ENCODE measurements around the gene AK9. TPM values are rescaled to one million over a fixed set of nuclear protein-coding genes. Genes with fewer than 3 reads are reported as not detected.
A peak's percentile ranks its signal among the peaks of the same experiment; 100 is the strongest.

The AK9 gene
- total RNA-seq, 1 donor from 2014 or later = 4.2 TPM

DNA sequence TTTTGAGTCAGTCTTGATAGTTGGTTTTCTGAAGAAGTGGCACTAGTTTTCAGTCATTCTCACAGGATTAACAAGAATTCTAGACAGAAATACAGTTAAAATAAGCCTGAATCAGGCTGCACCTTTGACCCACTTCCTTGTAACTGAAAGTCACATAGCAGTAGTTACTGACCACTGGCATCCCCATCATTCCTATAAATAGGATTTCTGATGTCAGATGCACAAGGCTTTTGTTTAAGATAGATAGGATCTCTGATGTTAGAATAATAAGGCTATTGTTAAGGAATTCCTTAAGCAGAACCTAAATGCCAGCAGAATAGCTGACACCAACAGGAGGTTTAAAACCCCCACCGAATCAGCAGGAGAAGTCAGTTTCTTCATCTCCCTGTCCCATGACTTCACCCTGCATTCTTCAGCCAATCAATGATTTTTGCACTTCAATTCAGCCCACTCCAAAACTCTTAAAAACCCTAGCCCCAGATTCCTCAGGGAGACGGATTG, 177.4 kb downstream of the AK9 start:
- DNase-seq (ENCODE audit: low read depth in 2 of 2) = peak in 1 of 2 donors; percentile 65

DNA sequence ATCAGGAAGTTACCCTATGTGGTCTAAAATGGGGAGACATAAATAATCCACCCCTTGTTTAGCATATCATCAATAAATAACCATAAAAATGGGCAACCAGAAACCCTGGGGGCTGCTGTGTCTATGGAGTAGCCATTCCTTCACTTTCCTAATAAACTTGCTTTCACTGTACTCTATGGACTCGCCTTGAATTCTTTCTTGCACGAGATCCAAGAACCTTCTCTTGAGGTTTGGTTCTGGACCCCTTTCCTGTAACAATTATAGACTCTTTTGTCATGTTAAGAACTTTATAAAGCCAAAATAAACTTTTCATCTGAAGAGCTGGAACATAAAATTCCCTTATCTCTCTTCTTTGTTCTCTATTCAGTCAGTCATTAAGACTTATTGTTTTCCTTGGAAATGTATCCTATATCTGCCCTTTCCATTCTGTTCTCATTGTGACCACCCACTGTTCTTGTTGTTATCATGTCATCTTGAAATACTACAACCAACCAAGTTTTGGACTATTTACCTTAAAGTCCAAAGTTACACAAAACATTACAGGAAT, 178.7 kb downstream of the AK9 start:
- no peak for DNase-seq (ENCODE audit: low read depth in 2 of 2)

DNA sequence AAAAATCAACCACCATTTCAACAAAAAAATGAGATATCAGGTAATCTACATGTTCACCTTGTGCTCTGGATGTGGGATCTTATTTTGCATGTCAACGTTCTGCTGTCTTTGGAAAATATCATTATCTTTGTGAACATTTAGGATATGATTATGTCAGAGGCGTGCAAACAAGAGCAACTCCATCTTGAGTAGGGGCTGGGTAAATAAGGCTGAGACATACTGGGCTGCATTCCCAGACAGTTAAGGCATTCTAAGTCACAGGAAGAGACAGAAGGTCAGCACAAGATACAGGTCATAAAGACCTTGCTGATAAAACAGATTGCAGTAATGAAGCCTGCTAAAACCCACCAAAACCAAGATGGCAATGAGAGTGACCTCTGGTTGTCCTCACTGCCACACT, 179.2 kb downstream of the AK9 start:
- peak in 1 of 2 donors; percentile 6 for DNase-seq (ENCODE audit: low read depth in 2 of 2)

DNA sequence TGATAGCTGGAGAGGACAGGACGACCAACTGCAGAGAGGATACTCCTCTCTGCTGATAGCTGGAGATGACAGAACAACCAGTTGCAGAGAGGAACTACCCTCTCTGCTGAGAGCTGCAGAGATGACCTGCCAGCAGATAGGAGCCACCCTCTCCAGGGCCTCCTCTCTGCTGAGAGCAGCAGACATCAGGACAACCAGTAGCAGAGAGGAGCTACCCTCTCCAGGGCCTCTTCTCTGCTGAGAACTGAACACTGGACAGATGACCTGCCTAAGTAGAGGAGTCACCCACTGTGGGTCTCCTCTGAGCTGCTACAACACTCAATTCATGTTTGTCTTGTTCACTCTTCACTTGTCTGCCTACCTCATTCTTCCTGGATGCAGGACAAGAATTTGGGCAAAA, 180.6 kb downstream of the AK9 start:
- no peak for DNase-seq (ENCODE audit: low read depth in 2 of 2)

DNA sequence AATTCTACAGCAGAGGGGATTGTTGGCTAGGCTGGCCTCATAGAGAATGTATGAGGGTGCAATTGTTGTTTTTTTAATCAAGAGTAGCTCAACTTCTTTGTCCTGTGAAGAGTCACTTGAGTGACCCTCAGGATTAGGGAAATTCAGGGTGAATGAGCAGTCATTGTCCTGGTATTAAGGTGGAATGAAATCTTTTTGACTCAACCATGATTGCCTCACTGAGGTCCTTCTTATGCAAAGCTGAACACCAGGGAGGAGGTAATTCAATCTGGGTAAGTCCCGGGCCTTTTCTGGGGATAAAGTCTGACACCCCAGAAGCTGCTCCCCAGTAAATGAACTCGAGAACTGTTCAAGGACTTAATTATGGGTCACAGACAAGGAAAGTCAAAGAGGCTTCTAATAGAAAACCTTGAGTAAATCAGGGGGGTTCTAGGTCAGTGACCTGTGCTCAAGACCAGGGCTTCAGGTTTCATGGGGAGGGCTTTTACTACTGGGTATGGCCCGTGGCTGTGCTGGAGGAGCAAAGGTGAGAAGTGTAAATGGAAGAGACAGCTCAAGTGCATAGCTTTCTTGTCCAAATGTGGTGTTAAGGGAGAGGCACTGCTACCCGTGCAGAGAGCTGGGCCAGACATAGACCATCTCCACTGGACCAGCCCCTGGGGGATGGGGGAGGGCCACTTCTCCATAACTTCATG, 182.7 kb downstream of the AK9 start:
- DNase-seq (ENCODE audit: low read depth in 2 of 2) = no peak

DNA sequence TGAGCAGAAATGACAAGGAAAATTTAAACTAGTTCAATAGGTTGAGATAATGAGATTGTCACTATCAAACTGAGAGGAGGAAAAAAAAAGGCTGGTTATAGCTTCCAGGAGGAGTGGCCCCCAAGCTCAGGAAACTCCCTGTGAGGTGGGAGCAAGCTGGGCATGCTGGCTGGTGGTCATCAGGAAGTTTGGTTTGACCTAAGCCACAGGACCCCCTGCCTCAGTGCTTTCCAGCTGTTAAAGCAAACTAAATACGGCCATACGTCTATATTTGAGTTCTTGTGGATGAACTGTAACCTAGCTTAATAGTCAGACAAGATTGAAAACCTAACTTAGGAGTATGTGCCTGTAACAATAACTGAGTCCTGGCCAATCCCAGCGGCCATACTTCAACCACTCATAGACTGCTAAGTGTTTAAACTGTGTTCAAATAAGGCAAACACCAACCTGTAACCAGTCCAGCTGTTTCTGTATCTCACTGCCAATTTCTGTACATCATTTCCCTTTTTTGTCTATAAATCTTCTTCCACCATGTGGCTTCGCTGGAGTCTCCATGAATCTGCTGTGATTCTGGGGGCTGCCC, 183.4 kb downstream of the AK9 start:
- peak in 1 of 2 donors; percentile 40 for DNase-seq (ENCODE audit: low read depth in 2 of 2)

DNA sequence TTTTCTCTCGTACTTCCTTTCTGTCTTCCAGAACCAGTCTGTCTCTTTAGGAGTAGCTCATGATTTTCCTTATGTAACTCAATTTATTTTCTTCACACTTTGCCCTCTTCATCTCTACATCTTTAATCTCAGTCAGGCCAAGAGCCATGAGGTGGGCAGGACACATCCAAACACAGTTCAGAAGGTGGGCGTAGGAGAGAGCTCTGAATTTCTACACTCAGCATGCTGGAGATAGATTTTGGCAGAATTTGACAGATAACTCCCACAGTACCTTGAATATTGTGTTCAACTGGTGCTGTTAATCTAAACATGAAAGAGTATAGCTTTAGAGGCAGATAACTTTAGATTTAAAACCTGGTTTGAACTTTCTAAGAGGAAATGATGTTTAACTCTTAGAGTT, 184.2 kb downstream of the AK9 start:
- DNase-seq (ENCODE audit: low read depth in 2 of 2) = no peak

DNA sequence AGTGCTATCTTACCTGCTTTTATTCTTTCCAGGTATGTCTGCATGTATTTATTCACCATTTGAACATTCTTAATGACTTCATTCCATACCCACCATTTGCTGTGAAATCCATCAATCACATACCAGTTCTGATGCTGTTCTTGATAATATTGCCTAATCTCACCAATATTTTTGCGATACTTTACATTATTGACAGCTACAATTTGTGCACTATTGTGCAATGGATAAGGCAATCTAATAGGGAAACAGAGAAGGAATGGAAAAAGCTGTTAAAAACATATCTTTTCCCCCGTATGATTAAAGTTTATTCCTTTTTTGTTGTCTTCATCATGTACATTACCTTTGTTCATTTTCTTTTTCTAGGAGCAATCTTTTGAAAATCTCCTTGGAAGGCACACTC, 184.7 kb downstream of the AK9 start:
- DNase-seq (ENCODE audit: low read depth in 2 of 2) = no peak

DNA sequence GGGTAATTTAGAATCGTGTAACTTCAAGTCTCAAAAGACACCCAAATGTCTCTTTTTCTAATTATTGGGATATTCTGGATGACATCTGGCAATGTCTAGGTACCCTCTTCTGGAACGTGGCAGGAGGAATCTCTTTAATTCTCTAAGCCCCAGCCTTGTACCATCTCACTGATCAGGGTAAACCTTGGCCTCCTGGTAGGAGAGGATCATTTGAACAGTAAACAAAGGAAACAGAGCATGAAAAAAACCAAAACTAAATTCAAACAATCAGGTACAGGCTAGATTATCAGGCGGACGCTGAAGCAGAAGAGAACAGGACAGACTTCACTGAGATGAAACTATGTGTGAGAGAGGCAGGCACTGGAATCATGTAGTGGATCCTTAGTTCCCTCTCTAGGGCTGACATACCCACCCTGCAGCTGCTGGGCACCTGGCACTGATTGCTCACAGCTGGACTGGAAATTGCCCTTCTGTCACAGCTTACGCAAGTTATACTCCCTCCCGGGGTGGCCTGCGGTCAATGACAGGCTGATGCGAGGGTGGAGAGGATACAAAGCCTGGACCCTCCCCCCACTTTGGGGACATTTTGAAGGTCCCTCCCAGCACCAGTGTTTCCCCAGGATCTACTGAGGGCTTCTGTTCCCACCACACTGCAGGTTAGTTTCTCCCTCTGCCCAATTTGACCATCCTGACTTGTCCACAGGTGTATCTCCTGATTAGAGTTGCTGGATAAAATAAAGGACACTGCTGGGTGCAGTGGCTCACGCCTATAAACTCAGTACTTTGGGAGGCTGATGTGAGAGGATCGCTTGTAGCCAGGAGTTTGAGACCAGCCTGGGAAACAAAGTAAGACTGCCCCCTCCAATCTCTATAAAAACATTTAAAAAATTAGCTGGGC, 187.4 kb downstream of the AK9 start:
- DNase-seq (ENCODE audit: low read depth in 2 of 2) = no peak

DNA sequence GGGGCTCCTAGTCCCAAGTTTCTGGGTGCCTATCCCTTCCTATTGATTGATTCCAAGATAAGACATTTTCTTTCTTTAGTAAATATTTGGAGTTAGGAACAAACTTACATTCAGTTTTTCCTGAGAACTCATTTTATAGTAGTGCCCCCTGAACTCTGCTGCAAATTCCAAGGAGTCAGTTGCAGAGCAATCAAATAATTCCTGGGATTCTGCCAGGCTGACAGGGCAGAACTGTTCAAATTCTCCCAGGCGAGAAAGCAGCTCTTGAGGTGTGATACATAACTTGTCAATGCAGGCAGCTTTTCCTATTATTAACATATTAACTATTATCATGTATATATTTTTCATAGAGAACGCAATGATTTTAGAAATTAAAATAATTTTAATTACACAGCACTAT, 192.1 kb downstream of the AK9 start:
- no peak for DNase-seq (ENCODE audit: low read depth in 2 of 2)

DNA sequence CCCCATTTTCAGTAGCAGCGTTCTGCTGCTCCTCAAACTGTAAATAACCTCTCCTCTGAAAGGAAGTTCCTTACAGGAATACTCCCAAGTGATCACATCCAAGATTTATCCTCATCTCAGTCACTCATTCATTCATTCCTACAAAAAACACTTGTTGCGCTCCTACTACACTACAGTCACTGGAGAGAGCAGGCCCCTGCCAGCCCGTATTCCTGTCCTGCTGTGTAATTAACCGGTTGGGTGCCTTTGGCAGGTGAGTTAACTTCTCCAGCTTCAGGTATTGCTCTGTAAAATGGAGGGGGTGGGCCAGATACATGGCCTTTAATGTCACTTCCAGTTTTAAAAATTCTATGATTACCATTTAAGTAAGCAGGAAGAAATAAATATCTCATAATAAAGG, 192.9 kb downstream of the AK9 start:
- DNase-seq (ENCODE audit: low read depth in 2 of 2) = no peak

DNA sequence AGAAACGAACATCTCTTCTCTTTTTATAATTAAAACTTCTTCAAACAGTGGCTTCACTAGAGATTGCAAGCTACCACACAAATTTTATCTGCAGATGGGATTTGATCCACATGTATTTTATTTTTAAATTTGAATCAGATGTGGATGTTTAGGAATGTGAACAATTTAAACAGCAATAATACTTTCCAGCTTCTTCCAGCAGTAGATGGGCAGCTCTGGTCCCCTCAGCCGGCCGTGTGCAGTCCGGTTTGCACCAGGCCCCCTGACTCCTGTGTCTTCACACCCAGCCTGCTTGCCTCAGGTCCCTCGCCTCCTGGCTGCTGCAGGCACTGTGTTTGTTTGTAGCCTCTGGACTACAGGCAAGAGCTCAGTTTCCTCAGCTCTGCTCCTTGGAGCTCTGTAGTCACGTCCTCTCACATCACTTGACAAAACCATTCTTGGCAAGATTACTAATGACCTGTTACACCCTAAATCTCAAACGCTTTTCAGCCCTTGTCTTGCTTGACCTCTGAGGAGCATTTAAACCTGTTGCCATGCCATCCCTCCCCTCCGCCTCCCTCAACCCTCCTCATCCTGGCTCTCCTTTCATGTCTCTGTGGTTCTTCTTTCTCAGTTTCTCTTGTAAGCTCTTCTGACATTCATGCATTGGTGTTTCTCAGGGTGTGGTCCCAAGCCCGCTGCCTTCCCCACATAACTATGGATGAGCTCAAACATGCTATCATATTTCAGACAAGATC, 194.8 kb downstream of the AK9 start:
- no peak for DNase-seq (ENCODE audit: low read depth in 2 of 2)

DNA sequence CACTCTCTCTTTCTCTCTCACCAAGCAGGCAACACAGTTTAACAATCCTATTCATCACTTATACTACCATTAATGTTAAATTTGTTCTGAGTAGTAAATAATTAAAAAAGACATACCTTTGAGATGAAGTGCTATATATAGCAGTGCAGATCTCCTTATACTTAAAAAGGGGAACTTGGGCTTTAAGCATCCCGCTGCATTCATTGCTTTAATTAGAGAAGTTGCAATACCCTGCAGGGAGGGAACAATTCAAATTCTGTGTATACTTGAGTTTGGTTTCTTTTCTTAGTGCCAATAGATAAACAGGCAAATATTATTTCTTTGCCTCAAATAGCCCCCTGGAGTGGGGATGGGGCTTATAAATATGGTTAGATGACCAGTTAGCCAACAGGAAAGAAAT, 197.1 kb downstream of the AK9 start:
- DNase-seq (ENCODE audit: low read depth in 2 of 2) = no peak

DNA sequence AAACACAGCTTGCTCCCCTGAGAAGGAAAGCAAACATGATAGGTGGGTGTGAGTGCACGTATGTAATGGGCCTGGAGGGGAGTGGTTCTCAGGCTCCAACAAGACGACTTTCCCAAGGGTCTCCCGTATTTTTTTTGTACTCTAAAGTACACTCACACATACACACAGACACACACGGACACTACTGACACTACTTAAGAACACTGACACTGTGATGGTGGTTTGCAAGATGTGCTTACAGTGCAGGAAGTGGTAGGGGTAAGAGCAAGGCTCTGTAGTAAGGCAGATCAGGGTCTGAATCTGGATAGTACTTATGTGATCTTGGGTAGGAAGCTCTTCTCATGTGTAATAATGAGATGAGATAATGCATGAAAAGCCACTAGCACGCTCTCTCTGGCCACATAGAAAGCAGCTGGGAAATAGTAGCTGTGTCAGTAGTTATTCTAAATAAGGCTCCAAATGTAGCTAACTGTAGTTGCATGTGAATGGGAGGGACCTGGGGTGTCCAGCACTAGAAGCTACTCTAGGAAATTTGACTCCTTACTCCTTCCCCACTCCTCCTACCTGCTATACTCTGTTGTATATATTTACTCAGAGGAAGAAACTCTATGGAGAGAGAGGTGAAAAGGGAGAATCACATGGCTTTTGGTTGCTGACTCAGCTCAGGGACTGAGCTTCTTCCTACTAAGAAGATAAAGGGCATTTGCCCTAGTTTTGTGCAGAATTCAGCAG, 199.6 kb downstream of the AK9 start:
- no peak for DNase-seq (ENCODE audit: low read depth in 2 of 2)

DNA sequence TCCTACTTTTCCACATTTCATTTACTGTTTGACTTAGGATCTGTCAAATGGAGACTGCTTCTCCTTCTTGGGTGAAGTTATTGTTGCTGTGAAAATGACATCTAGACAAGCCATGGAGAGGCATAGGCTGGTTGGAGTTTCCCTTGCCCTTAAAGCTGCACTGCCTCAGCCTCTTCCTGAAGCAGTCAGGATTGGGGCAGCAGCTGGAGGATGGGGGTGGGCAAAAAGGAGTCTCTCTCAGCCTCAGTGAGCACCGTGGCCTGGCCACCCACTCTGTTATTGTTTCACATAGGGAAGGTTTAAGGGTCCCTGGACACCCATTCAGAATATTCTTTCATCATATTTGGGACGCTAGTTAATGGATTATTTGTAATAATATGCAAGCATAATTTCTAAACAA, 200.3 kb downstream of the AK9 start:
- DNase-seq (ENCODE audit: low read depth in 2 of 2) = no peak

DNA sequence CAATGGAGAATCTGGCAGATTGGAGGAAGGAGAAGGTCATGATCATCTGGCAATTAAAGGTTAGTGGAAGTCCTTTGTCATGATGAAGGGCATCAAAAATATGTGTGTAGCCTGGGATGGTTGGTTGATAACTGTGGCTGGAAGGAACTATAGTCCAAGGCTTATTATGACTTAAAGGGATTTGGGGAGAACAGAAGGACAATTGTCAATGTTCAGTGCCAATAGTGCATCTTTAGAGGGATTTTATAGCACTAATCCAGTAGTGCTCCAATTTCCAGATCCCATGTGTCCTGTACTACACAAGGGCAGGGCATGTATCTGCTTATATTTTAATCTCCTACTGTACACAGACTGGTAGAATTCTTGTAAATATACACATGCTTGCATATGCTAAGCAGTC, 203.0 kb downstream of the AK9 start:
- no peak for DNase-seq (ENCODE audit: low read depth in 2 of 2)

DNA sequence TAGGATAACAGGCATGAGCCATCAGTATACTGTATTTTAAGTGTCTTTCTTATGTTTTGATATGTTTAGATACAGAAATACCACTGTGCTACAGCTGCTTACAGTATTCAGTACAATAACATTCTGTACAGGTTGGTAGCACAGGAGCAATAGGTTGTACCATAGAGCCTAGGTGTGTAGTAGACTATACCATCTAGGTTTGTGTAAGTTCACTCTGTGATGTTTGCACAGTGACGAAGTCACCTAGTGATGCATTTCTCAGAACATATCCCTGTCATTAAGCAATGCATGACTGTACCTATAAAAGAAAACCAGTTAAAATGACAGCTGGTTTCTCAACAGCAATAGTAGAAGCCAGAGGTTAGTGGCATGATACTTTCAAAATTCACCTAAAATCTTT, 204.9 kb downstream of the AK9 start:
- DNase-seq (ENCODE audit: low read depth in 2 of 2) = no peak

DNA sequence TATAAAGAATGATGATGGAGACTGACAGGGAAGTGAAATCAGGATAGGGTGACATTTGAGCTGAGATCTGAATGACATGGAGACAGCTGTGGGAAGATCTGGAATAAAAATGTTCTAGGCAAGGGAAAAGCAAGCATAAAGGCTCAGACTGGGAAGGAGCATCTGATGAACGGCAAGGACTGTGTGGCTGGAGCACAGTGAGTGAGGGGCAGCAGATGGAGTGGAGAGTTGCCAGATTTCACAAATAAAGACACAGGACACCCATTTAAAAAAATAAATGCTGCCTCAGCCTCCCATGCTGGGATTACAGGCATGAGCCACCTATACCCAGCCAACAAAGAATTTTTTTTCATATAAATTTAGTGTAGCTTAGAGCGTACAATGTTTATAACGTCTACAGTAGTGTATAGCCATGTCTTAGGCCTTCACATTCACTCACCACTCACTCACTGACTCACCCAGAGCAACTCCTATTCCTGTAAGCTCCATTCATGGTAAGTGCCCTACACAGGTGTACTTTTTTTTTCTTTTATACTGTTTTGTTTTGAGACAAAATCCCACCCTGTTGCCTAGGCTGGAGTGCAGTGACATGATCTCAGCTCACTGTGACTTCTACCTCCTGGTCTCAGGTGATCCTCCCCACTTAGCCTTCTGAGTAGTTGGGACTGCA, 205.6 kb downstream of the AK9 start:
- no peak for DNase-seq (ENCODE audit: low read depth in 2 of 2)

DNA sequence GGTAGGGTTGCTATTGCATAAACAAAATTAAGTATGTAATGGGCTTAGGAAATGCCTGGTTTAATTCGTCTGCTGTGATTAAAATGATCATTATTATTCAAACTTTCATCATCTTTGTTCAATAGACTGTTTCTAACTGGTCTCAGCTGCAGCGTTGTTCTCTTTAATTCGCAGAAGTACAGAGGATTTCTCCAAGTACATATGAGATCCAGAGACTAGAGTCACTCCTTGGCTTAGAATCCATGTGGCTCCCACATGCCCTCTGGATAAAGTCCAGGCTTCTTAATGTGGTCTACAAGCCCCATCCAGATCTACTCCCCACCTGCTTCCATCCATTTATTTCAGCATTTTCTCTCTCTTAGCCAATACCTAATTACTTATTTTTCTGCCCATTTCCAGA, 206.9 kb downstream of the AK9 start:
- no peak for DNase-seq (ENCODE audit: low read depth in 2 of 2)

DNA sequence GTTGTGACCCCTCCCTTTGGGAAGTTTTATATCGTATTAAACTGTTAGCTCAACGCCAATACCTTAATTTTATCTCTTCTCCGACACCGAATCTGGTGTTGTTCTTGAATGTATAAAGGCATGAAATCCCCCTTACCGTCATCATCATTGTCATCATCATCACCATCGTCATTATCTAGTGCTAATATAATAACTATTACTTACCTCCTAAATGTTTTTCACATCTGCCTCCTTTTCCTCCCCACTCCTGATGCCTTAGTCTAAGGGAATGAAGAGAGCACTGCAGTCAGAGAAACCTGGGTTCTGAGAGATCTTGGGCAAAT, 207.3 kb downstream of the AK9 start:
- DNase-seq (ENCODE audit: low read depth in 2 of 2) = no peak
